Mammary epithelial cell (primary cell): ENCODE data around the gene HLA-DQB1.

Source experiments
- CTCF ChIP-seq, 2 donors: IDR thresholded peaks in 1 of 2; conservative IDR thresholded peaks in 1 of 2; 2 replicates each; pipeline ENCODE4 v1.5.1; 2011 to 2012; ENCODE audit warnings: inconsistent platforms in 2 of 2, low read length in 2 of 2, mild to moderate bottlenecking in 2 of 2, control low read depth in 1 of 2, low read depth in 1 of 2; ENCODE audit not compliant: insufficient read depth in 1 of 2; ENCODE audit errors: extremely low read depth in 1 of 2
- EZH2 ChIP-seq: IDR thresholded peaks from 2 replicates; pipeline ENCODE4 v1.6.1; 2012; ENCODE audit warnings: low read length, inconsistent platforms, borderline replicate concordance

- TF ChIP-seq CTCF (conservative IDR thresholded peaks at IDR 0.05 in 1 of 2, IDR thresholded peaks at IDR 0.05 in 1 of 2; ENCODE audit: extremely low read depth in 1 of 2, insufficient read depth in 1 of 2, low read depth in 1 of 2, low read length in 2 of 2) (no peak), EZH2 (no peak)
Observed at GRCh38 chr6:32637883-32638282, 28.6 kb downstream of the HLA-DQB1 start.
